Activated naive CD4-positive, alpha-beta T cell treated with Interleukin-2 at 50 U/mL for 16 hours (primary cell): ENCODE measurements around the gene MFSD12.

Experiments
- DNase-seq: peaks from one replicate; pipeline ENCODE4 v3.0.0-alpha.2; 2020

Gene MFSD12

GRCh38 chr19:3555653-3556422, 1.5 kb downstream of the MFSD12 start:
- DNase-seq, result no peak

- peak; percentile 29 for DNase-seq
These were observed 2.9 kb downstream of the MFSD12 start for GRCh38 chr19:3554254-3555083.

GRCh38 chr19:3551792-3552095, 5.6 kb downstream of the MFSD12 start:
- no peak for DNase-seq

- no peak for DNase-seq
These were observed 6.2 kb downstream of the MFSD12 start for GRCh38 chr19:3550947-3551791.

GRCh38 chr19:3549816-3550215, 7.6 kb downstream of the MFSD12 start:
- DNase-seq, result no peak

GRCh38 chr19:3548606-3549005, 8.8 kb downstream of the MFSD12 start:
- DNase-seq, result no peak

GRCh38 chr19:3547767-3548282, 9.6 kb downstream of the MFSD12 start:
- no peak for DNase-seq

- peak; percentile 39 for DNase-seq
These were observed 10.1 kb downstream of the MFSD12 start for GRCh38 chr19:3547301-3547731.

GRCh38 chr19:3546119-3546518, 11.3 kb downstream of the MFSD12 start:
- DNase-seq, result no peak

GRCh38 chr19:3545669-3546034, 11.7 kb downstream of the MFSD12 start:
- no peak for DNase-seq

GRCh38 chr19:3544742-3545668, 12.4 kb downstream of the MFSD12 start:
- DNase-seq, result peak; percentile 82

GRCh38 chr19:3544058-3544376, 13.4 kb downstream of the MFSD12 start:
- DNase-seq, result no peak

- no peak for DNase-seq
These were observed 14.0 kb downstream of the MFSD12 start for GRCh38 chr19:3543150-3544057.

GRCh38 chr19:3539756-3540118, 17.6 kb downstream of the MFSD12 start:
- no peak for DNase-seq

- no peak for DNase-seq
These were observed 18.2 kb downstream of the MFSD12 start, which contains the start of gene TEKTIP1 for GRCh38 chr19:3538965-3539755. TSS of gene TEKTIP1 (plus strand) at chr19:3539174. CDS start at chr19:3539178, 4 bp downstream.

GRCh38 chr19:3538258-3538929, 19.0 kb downstream of the MFSD12 start:
- no peak for DNase-seq

GRCh38 chr19:3537438-3538240, 19.7 kb downstream of the MFSD12 start:
- DNase-seq, result no peak

GRCh38 chr19:3537101-3537437, 20.3 kb downstream of the MFSD12 start:
- DNase-seq, result no peak
